DND-41 (cell line): ENCODE results near the gene OSBPL1A.

Source experiments
- ATAC-seq: fragments of 200-7000 bp; cut with Tn5 transposase; 3 replicates; pipeline ENCODE4 v1.9.1; 2021; ENCODE audit warnings: low read depth; ENCODE audit not compliant: insufficient read depth
- DNase-seq: peaks from one replicate; pipeline ENCODE4 v3.0.0-alpha.2; 2020
- H2AFZ ChIP-seq: 2 replicates; pipeline ENCODE4 v1.6.0; 2012; ENCODE audit warnings: low read depth, low read length
- H3K27ac ChIP-seq: 2 replicates; pipeline ENCODE4 v1.5.1; 2012; ENCODE audit warnings: low read length, inconsistent platforms
- H3K27me3 ChIP-seq: fragments of 200-600 bp; sonication (generic); 2 replicates; pipeline ENCODE4 v1.6.0; 2012; ENCODE audit warnings: low read length, mild to moderate bottlenecking, inconsistent platforms; ENCODE audit not compliant: insufficient read depth, poor library complexity
- H3K36me3 ChIP-seq: 2 replicates; pipeline ENCODE4 v1.5.1; 2012; ENCODE audit warnings: low read length, inconsistent platforms; ENCODE audit not compliant: insufficient read depth
- H3K4me1 ChIP-seq: 2 replicates; pipeline ENCODE4 v1.5.1; 2012; ENCODE audit warnings: mild to moderate bottlenecking, low read length; ENCODE audit not compliant: insufficient read depth
- H3K4me2 ChIP-seq: 2 replicates; pipeline ENCODE4 v1.6.0; 2012; ENCODE audit warnings: mild to moderate bottlenecking, moderate library complexity, low read length, inconsistent platforms; ENCODE audit not compliant: insufficient read depth
- H3K4me3 ChIP-seq, 2 experiments: fragments of 200-600 bp in 1 of 2; shearing (Covaris generic) in 1 of 2; 2 replicates each; pipeline ENCODE4 v1.5.1; 2012 to 2016; ENCODE audit warnings: inconsistent platforms in 2 of 2, low read length in 2 of 2, mild to moderate bottlenecking in 2 of 2, low read depth in 1 of 2, moderate library complexity in 1 of 2
- H3K79me2 ChIP-seq: 2 replicates; pipeline ENCODE4 v1.6.0; 2012; ENCODE audit warnings: low read length, inconsistent platforms; ENCODE audit not compliant: insufficient read depth
- H3K9ac ChIP-seq: 2 replicates; pipeline ENCODE4 v1.6.0; 2012; ENCODE audit warnings: low read depth, mild to moderate bottlenecking, inconsistent platforms, low read length, moderate library complexity
- H3K9me3 ChIP-seq: 2 replicates; pipeline ENCODE4 v1.5.1; 2012; ENCODE audit warnings: low read length, moderate library complexity, mild to moderate bottlenecking, inconsistent platforms; ENCODE audit not compliant: insufficient read depth, severe bottlenecking
- H4K20me1 ChIP-seq: 2 replicates; pipeline ENCODE4 v1.6.0; 2012; ENCODE audit warnings: low read length; ENCODE audit not compliant: insufficient read depth
- EZH2 ChIP-seq: IDR thresholded peaks from 3 replicates; pipeline ENCODE4 v1.6.1; 2012; ENCODE audit warnings: borderline replicate concordance, low read depth, mild to moderate bottlenecking, moderate library complexity, low read length, inconsistent platforms; ENCODE audit not compliant: severe bottlenecking
- TF ChIP-seq, protein P1 (sequence below): IDR thresholded peaks from 2 replicates; pipeline ENCODE4 v1.5.1; 2012; ENCODE audit warnings: borderline replicate concordance, low read length, moderate library complexity, mild to moderate bottlenecking; ENCODE audit not compliant: poor library complexity, severe bottlenecking; ENCODE audit errors: extremely low read depth

OSBPL1A gene

DNA sequence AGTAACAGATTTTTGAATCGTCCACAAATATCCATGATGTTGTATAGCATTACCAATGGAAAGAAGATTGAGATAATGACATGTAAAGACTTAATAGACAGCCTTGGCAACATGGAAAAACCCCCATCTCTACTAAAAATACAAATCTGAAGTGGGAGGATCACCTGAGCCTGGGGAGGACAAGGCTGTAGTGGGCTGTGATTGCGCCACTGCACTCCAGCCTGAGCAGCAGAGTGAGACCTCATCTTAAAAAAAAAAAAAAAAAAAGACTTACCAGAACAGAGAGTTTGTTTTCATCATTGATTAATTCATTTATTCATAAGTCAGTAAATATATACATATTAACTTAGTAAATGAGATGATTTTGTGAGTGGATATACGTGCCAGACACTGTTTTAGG, 7.0 kb upstream of the OSBPL1A start:
- H3K4me1 ChIP-seq, result no peaks in the 10 kb centered on the region
- no peak overlapping the region for H3K4me2 ChIP-seq
- H3K4me3 ChIP-seq, result no peak overlapping the region
- H2AFZ ChIP-seq, result no peak overlapping the region
- ATAC-seq (no peak), DNase-seq (no peak)
- TF ChIP-seq EZH2, result no peak
- TF ChIP-seq, protein P1, sequence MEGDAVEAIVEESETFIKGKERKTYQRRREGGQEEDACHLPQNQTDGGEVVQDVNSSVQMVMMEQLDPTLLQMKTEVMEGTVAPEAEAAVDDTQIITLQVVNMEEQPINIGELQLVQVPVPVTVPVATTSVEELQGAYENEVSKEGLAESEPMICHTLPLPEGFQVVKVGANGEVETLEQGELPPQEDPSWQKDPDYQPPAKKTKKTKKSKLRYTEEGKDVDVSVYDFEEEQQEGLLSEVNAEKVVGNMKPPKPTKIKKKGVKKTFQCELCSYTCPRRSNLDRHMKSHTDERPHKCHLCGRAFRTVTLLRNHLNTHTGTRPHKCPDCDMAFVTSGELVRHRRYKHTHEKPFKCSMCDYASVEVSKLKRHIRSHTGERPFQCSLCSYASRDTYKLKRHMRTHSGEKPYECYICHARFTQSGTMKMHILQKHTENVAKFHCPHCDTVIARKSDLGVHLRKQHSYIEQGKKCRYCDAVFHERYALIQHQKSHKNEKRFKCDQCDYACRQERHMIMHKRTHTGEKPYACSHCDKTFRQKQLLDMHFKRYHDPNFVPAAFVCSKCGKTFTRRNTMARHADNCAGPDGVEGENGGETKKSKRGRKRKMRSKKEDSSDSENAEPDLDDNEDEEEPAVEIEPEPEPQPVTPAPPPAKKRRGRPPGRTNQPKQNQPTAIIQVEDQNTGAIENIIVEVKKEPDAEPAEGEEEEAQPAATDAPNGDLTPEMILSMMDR, result no peak
- no peak overlapping the region for H3K27ac ChIP-seq
- H4K20me1 ChIP-seq, result no peaks in the 10 kb centered on the region
- H3K9me3 ChIP-seq, result no peaks in the 10 kb centered on the region
- H3K36me3 ChIP-seq, result no peaks in the 10 kb centered on the region
- no peaks in the 10 kb centered on the region for H3K79me2 ChIP-seq
- peaks cover 5% of the 10 kb centered on the region for H3K27me3 ChIP-seq
- no peak overlapping the region for H3K9ac ChIP-seq

DNA sequence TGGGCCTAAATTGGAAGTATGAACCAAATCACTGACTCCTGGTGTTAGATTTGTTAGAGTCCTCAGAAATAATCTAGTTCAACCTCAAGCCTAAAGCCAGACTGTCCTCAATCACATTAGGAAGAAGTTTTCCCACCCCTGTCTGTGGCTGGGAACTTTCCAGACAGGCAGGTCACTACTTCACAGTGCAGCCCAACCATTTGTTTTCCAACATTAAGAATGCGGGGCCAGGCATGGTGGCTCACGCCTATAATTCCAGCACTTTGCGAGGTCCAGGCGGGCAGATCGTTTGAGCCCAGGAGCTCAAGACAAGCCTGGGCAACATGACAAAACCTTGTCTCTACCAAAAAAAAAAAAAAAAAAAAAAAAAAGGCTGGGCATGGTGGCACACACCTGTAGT, 5.5 kb upstream of the OSBPL1A start:
- TF ChIP-seq, protein P1, result no peak
- TF ChIP-seq EZH2, result no peak
- H3K9me3 ChIP-seq, result no peaks in the 10 kb centered on the region
- H3K4me1 ChIP-seq, result no peaks in the 10 kb centered on the region
- no peak overlapping the region for H3K27ac ChIP-seq
- no peaks in the 10 kb centered on the region for H3K36me3 ChIP-seq
- H4K20me1 ChIP-seq, result no peaks in the 10 kb centered on the region
- ATAC-seq (no peak), DNase-seq (no peak)
- H3K9ac ChIP-seq, result no peak overlapping the region
- H3K4me2 ChIP-seq, result no peak overlapping the region
- H3K27me3 ChIP-seq, result no peaks in the 10 kb centered on the region
- no peak overlapping the region for H2AFZ ChIP-seq
- no peaks in the 10 kb centered on the region for H3K79me2 ChIP-seq
- H3K4me3 ChIP-seq, result no peak overlapping the region

DNA sequence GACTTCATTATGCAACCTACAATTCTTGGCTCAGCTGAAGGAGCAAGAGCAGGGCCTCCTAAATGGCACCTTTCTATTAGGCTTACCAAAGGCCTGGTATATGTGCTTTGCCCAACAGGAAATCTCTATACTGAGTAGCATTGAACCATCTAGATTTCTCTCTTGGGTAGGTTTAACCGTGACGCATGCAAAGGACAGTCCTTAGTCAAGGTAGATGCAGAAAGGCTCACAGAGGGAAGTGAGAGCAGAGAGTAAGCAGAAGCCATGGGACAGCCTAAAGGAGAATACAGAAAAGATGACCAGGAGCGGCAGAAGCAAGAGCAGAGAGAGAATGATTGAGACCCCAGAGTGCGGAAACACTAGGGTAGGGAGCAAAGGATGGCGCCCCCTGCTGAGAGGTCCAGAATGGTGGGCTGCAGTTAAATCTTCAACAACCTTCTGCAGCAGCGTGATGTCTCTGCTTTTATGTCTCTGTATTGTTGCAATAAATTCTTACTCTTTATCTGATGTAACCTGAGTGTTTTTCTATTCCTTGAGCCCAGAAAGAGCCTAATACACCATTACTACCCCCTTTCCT, 4.7 kb upstream of the OSBPL1A start:
- Histone ChIP-seq H3K4me1 (no peaks in the 10 kb centered on the region), H3K4me3 (no peak overlapping the region), H3K79me2 (no peaks in the 10 kb centered on the region), H2AFZ (no peak overlapping the region), H3K36me3 (no peaks in the 10 kb centered on the region), H4K20me1 (no peaks in the 10 kb centered on the region), H3K9me3 (no peaks in the 10 kb centered on the region), H3K4me2 (no peak overlapping the region), H3K9ac (no peak overlapping the region), H3K27me3 (no peaks in the 10 kb centered on the region), H3K27ac (no peak overlapping the region)
- DNase-seq (no peak), ATAC-seq (no peak)
- TF ChIP-seq, protein P1, result peak; percentile 28
- TF ChIP-seq EZH2, result no peak

DNA sequence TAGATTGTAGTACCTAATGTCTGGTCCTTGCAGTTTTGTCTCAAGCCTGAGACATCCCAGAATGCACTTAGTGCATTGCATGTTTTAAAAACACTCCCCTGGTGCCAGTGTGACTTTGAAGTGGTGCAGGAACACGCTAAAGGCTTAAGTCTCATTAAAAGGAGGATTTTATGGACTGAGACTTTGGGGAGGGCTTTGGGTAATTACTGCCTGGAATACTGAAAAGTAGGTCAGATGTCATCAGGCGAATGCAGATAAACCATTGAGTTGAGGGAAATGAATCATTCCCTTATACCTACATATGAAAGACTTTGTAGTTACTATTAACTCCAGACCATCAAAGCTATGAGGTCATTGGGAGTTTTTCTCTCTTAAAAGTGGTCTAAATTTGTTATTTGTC, 3.0 kb upstream of the OSBPL1A start:
- Histone ChIP-seq H3K79me2 (no peaks in the 10 kb centered on the region), H3K4me1 (no peaks in the 10 kb centered on the region), H3K27ac (no peak overlapping the region), H3K9ac (no peak overlapping the region), H3K4me3 (no peak overlapping the region), H3K27me3 (no peaks in the 10 kb centered on the region), H2AFZ (no peak overlapping the region), H3K9me3 (no peaks in the 10 kb centered on the region), H3K36me3 (no peaks in the 10 kb centered on the region), H3K4me2 (no peak overlapping the region), H4K20me1 (no peaks in the 10 kb centered on the region)
- DNase-seq (no peak), ATAC-seq (no peak)
- TF ChIP-seq EZH2, result no peak
- TF ChIP-seq, protein P1, result no peak
